GM19025 (cell line): ENCODE data around the gene AANAT.

ENCODE experiments used
- ATAC-seq: cut with Tn5 transposase; IDR thresholded peaks from one replicate; pipeline ENCODE4 v1.9.1; 2021; ENCODE audit warnings: mild to moderate bottlenecking, low read depth, moderate library complexity; ENCODE audit not compliant: unreplicated experiment

AANAT gene

GRCh38 chr17:76467809-76468633 is 618 bp downstream of the AANAT start:
- no peak for ATAC-seq

GRCh38 chr17:76468634-76469010 is 1.2 kb downstream of the AANAT start:
- no peak for ATAC-seq

- ATAC-seq = no peak
Observed at GRCh38 chr17:76469076-76469990, 1.9 kb downstream of the AANAT start.

GRCh38 chr17:76469991-76470739 is 2.8 kb downstream of the AANAT start:
- ATAC-seq = no peak

- ATAC-seq = no peak
Observed at GRCh38 chr17:76471498-76472257, 4.3 kb downstream of the AANAT start.

GRCh38 chr17:76472258-76472645 is 4.8 kb downstream of the AANAT start:
- ATAC-seq = no peak

GRCh38 chr17:76472726-76473125 is 5.3 kb downstream of the AANAT start:
- no peak for ATAC-seq

GRCh38 chr17:76473541-76473985 is 6.2 kb downstream of the AANAT start:
- no peak for ATAC-seq

GRCh38 chr17:76474238-76474637 is 6.8 kb downstream of the AANAT start:
- no peak for ATAC-seq

- no peak for ATAC-seq
Observed at GRCh38 chr17:76474894-76475293, 7.5 kb downstream of the AANAT start.

- no peak for ATAC-seq
Observed at GRCh38 chr17:76475302-76475701, 7.9 kb downstream of the AANAT start.

- ATAC-seq = no peak
Observed at GRCh38 chr17:76476736-76477135, 9.3 kb downstream of the AANAT start.

GRCh38 chr17:76477576-76477975 is 10.2 kb downstream of the AANAT start:
- no peak for ATAC-seq

- ATAC-seq = no peak
Observed at GRCh38 chr17:76478097-76478496, 10.7 kb downstream of the AANAT start.

- ATAC-seq = no peak
Observed at GRCh38 chr17:76478730-76479514, 11.5 kb downstream of the AANAT start.

GRCh38 chr17:76479515-76480060 is 12.2 kb downstream of the AANAT start:
- no peak for ATAC-seq

GRCh38 chr17:76480632-76481031 is 13.2 kb downstream of the AANAT start:
- ATAC-seq = no peak

- peak; percentile 53 for ATAC-seq
Observed at GRCh38 chr17:76481071-76481655, 13.8 kb downstream of the AANAT start.
